Measurements from ENCODE around the gene ARMC7. TPM values are rescaled to one million over a fixed set of nuclear protein-coding genes. Genes with fewer than 3 reads are reported as not detected.
A peak's percentile ranks its signal among the peaks of the same experiment; 100 is the strongest.

Gene ARMC7
- total RNA-seq (2022): 23.6 and 26.0 TPM in 2 replicates
- Bru-seq, nascent RNA: percentile 57 among the genes with signal in this experiment
- BruChase-seq, experiment 1, labeled RNA remaining after a 2-hour chase: percentile 62 among the genes with signal in this experiment
- percentile 62 among the genes with signal in this experiment for BruChase-seq, experiment 2, labeled RNA remaining after a 6-hour chase
- long read RNA-seq, transcript ARMC7-201 (3 exons, 2,126 nt): major isoform, 16 of 31 reads
- long read RNA-seq, transcript ARMC7-204 (3 exons, 1,204 nt): minor isoform, 7 of 31 reads
- long read RNA-seq, partial matches to known transcripts: 3 of 31 reads
- long read RNA-seq, other reads (novel, unspliced or antisense): 5 of 31 reads

- Mint-ChIP-seq H3K4me3 (ENCODE audit: unreplicated experiment) (peak within 1 kb of the TSS; percentile 86), H3K36me3 (ENCODE audit: insufficient read depth, unreplicated experiment) (peaks cover 46% of the 10 kb centered on the region), H3K27ac (ENCODE audit: unreplicated experiment) (no peak within 1 kb of the TSS), H3K9me3 (ENCODE audit: unreplicated experiment) (no peaks in the 10 kb centered on the region), H3K27me3 (ENCODE audit: insufficient read depth, unreplicated experiment) (no peaks in the 10 kb centered on the region), H3K4me1 (ENCODE audit: low read depth, unreplicated experiment) (peaks cover 19% of the 10 kb centered on the region)
- CTCF ChIA-PET: interaction anchor here (0.6 to 2.2 kb wide), 7 partner anchors 21 to 131 kb away, joined by 3 to 17 read pairs (median 4); partner anchors contain the start of gene NT5C
- Histone ChIP-seq H3K36me3 (ENCODE audit: control insufficient read depth, insufficient read depth, low read length) (no peaks in the 10 kb centered on the region), H3K4me3 (ENCODE audit: low read depth, low read length) (peak within 1 kb of the TSS; percentile 66), H3K27me3 (replicated peaks; ENCODE audit: control insufficient read depth, insufficient read depth, low read length) (no peaks in the 10 kb centered on the region), H3K9me3 (no peaks in the 10 kb centered on the region), H3K4me1 (peaks cover 8% of the 10 kb centered on the region)
- DNase-seq: peak; percentile 92 to 95
- TF ChIP-seq, protein P1, sequence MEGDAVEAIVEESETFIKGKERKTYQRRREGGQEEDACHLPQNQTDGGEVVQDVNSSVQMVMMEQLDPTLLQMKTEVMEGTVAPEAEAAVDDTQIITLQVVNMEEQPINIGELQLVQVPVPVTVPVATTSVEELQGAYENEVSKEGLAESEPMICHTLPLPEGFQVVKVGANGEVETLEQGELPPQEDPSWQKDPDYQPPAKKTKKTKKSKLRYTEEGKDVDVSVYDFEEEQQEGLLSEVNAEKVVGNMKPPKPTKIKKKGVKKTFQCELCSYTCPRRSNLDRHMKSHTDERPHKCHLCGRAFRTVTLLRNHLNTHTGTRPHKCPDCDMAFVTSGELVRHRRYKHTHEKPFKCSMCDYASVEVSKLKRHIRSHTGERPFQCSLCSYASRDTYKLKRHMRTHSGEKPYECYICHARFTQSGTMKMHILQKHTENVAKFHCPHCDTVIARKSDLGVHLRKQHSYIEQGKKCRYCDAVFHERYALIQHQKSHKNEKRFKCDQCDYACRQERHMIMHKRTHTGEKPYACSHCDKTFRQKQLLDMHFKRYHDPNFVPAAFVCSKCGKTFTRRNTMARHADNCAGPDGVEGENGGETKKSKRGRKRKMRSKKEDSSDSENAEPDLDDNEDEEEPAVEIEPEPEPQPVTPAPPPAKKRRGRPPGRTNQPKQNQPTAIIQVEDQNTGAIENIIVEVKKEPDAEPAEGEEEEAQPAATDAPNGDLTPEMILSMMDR (IDR thresholded peaks at IDR 0.05; ENCODE audit: insufficient read depth in 1 of 2, low read depth in 1 of 2, low read length in 1 of 2, severe bottlenecking in 1 of 2, unreplicated experiment in 1 of 2): no peak
- POLR2A ChIA-PET: interaction anchor here (0.6 to 1.3 kb wide), 10 partner anchors 10 to 1029 kb away, joined by 3 to 9 read pairs (median 4); partner anchors contain the start of gene SLC16A5
- BruUV-seq (replicated peaks): no TSS peak
- intact Hi-C loops (cut with micrococcal nuclease; ENCODE audit: unreplicated experiment): loop anchor here (2.0 to 5.0 kb wide), 2 partner anchors 17 to 42 kb away; no protein-coding TSS in a partner anchor
Measured at GRCh38 chr17:75109407-75110233, at the start of gene ARMC7. Gene ARMC7 (plus strand): TSS chr17:75109969. CDS start chr17:75110289, 320 bp downstream.

DNA sequence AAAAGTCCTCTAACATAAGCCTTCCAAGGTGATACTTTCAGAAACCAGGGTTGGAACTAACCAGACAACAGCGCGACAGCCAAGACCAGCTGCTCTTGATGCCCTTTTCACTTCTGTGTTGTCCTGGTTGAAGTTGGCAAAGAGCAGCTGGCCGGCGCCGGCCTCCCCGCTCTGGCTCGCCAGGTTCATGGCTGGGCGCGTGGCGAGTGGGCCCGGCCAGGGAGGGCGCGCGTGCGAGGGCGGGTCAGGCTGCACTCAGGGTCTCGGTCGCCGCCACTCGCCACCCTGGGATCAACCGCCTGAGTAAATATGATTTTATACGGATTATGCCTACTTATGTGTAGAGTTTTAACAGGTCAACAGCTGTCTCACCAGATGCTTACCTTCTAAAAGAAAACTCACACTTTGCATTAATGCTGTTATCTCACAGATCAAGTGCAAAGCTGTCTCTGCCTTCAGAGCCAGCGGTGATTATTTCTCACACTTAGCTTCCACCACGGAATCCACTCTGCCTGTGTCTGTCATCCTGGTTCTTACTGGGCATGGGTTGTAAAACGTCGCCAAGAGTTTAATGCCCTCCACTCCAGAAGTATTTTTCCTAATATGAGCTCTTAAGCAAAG is 49.2 kb upstream of the ARMC7 start:
- no peak overlapping the region for H3K4me3 ChIP-seq (ENCODE audit: low read depth, low read length)
- intact Hi-C loops (cut with micrococcal nuclease; ENCODE audit: unreplicated experiment): loop anchor here (1.0 kb wide), 1 partner anchor 71 kb away; the partner anchor contains the start of gene NT5C
- peaks cover 9% of the 10 kb centered on the region; the same call in 1 of the 2 replicates for H3K4me1 ChIP-seq
- TF ChIP-seq, protein P1 (IDR thresholded peaks at IDR 0.05; ENCODE audit: insufficient read depth in 1 of 2, low read depth in 1 of 2, low read length in 1 of 2, severe bottlenecking in 1 of 2, unreplicated experiment in 1 of 2): no peak
- Mint-ChIP-seq H3K4me1 (ENCODE audit: low read depth, unreplicated experiment) (peaks cover 9% of the 10 kb centered on the region), H3K27me3 (ENCODE audit: insufficient read depth, unreplicated experiment) (no peaks in the 10 kb centered on the region), H3K9me3 (ENCODE audit: unreplicated experiment) (no peaks in the 10 kb centered on the region), H3K4me3 (ENCODE audit: unreplicated experiment) (no peak overlapping the region), H3K27ac (ENCODE audit: unreplicated experiment) (no peak overlapping the region), H3K36me3 (ENCODE audit: insufficient read depth, unreplicated experiment) (peaks cover 65% of the 10 kb centered on the region)
- no TSS peak for BruUV-seq (replicated peaks)
- ChIA-PET CTCF (interaction anchor here (0.6 to 2.6 kb wide), 24 partner anchors 9 to 187 kb away, joined by 3 to 31 read pairs (median 8); partner anchors contain the start of genes ARMC7, FDXR, MRPL58 and NT5C), POLR2A (interaction anchor here (0.6 to 1.0 kb wide), 5 partner anchors 16 to 235 kb away, joined by 3 to 8 read pairs (median 4); partner anchors contain the start of gene SUMO2)
- no peaks in the 10 kb centered on the region for H3K9me3 ChIP-seq
- peaks cover 5% of the 10 kb centered on the region for H3K36me3 ChIP-seq (ENCODE audit: control insufficient read depth, insufficient read depth, low read length)
- no peak for DNase-seq
- H3K27me3 ChIP-seq (replicated peaks; ENCODE audit: control insufficient read depth, insufficient read depth, low read length): no peaks in the 10 kb centered on the region
